ENCODE data around the gene SNIP1. TPM values are rescaled to one million over a fixed set of nuclear protein-coding genes. Genes with fewer than 3 reads are reported as not detected.

The SNIP1 gene
- total RNA-seq, 2 donors from 2014 or later: 20.2 TPM

DNA sequence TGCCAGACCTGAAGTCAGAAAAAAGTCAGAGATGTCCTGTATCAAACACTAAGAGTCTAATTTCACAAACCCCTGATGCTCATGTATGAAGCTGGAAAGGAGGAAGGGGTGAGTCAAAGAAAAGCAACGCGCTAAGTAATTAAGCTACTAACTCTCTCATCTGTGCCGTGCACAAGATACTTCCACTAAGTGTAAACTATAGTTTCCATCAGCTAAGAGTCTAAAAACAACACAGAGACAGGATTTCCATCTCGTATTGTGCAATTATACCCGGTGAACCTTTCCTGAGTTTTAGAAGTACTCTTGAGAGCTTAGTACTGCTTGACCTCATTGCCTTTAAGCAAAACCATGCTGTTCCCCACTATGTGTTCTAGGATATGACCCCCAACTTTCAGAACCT lies 21.6 kb upstream of the SNIP1 start:
- TF ChIP-seq CTCF (conservative IDR thresholded peaks at IDR 0.05): no peak
- Histone ChIP-seq H3K9me3 (ENCODE audit: control insufficient read depth, low read length) (no peaks in the 10 kb centered on the region), H3K4me1 (ENCODE audit: control insufficient read depth, insufficient read depth, low read length) (no peaks in the 10 kb centered on the region), H3K9ac (ENCODE audit: extremely low read depth, low read length, poor library complexity, severe bottlenecking) (no peak overlapping the region), H3K27me3 (ENCODE audit: control insufficient read depth, insufficient read depth, low read length, poor library complexity, severe bottlenecking) (no peaks in the 10 kb centered on the region), H3K4me3 (ENCODE audit: low read length) (no peak overlapping the region), H3K27ac (ENCODE audit: low read depth, low read length) (no peak overlapping the region), H3K36me3 (ENCODE audit: control insufficient read depth, insufficient read depth, low read length) (peaks cover 90% of the 10 kb centered on the region)
- H3K4me3 Mint-ChIP-seq: no peak overlapping the region
- no peaks in the 10 kb centered on the region for H3K9me3 Mint-ChIP-seq
- no peaks in the 10 kb centered on the region for H3K4me1 Mint-ChIP-seq
- H3K27me3 Mint-ChIP-seq (ENCODE audit: insufficient read depth): no peaks in the 10 kb centered on the region
- WGBS, 2 experiments (ENCODE audit: insufficient coverage in 1 of 2, insufficient read length in 1 of 2): 95 to 96% methylated on average over 3 to 5 of the region's 5 CpGs
- H3K27ac Mint-ChIP-seq: no peak overlapping the region
- no peak for DNase-seq
- H3K36me3 Mint-ChIP-seq (ENCODE audit: low read depth): peaks cover 83% of the 10 kb centered on the region

DNA sequence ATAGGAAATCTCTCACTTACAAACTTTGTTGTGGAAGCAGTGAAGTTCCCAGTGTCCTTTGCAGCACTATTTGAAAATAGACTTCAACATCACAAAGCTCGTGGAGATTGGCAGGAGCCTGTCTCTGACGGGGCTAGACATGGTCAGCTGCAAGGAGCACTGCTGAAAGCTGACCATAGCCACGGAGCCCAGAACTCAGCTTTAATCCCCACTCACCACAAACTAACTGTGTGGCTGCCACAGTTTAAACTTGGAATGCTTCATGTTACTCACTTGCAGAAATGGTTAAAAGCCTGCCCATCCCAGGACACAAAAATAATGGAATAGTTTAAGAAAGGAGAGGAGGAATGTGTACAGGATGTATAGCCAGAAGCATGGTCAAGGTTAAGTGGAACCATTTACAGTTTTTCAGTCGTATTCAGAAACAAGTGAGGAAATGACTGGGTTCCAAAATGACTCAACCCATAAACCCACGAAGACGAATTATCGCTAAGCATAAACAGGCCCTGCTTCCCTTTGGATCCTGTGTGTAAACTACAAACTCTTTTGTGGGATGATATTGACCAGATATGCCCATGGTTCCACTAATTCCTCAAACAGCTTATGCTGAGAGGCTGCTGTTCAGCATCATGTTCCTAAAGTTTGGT lies 20.9 kb upstream of the SNIP1 start:
- H3K36me3 Mint-ChIP-seq (ENCODE audit: low read depth): peaks cover 80% of the 10 kb centered on the region
- H3K4me1 ChIP-seq (ENCODE audit: control insufficient read depth, insufficient read depth, low read length): no peaks in the 10 kb centered on the region

GRCh38 chr1:37570528-37571334 lies 16.6 kb upstream of the SNIP1 start:
- H3K9me3 Mint-ChIP-seq: no peaks in the 10 kb centered on the region
- H3K9ac ChIP-seq (ENCODE audit: extremely low read depth, low read length, poor library complexity, severe bottlenecking): no peak overlapping the region
- no peaks in the 10 kb centered on the region for H3K9me3 ChIP-seq (ENCODE audit: control insufficient read depth, low read length)
- no peak overlapping the region for H3K4me3 ChIP-seq (ENCODE audit: low read length)
- no peak overlapping the region for H3K4me3 Mint-ChIP-seq
- no peak overlapping the region for H3K27ac Mint-ChIP-seq
- H3K4me1 ChIP-seq (ENCODE audit: control insufficient read depth, insufficient read depth, low read length): no peaks in the 10 kb centered on the region
- H3K4me1 Mint-ChIP-seq: no peaks in the 10 kb centered on the region
- no peak for DNase-seq
- TF ChIP-seq CTCF (conservative IDR thresholded peaks at IDR 0.05): no peak
- no peaks in the 10 kb centered on the region for H3K27me3 ChIP-seq (ENCODE audit: control insufficient read depth, insufficient read depth, low read length, poor library complexity, severe bottlenecking)
- peaks cover 96% of the 10 kb centered on the region for H3K36me3 ChIP-seq (ENCODE audit: control insufficient read depth, insufficient read depth, low read length)
- 99% methylated on average over 3 of the region's 3 CpGs; no CpG with 5 or more reads in 1 of the 2 experiments for whole genome bisulfite sequencing, 2 experiments (ENCODE audit: insufficient coverage in 1 of 2, insufficient read length in 1 of 2)
- no peak overlapping the region for H3K27ac ChIP-seq (ENCODE audit: low read depth, low read length)
- H3K27me3 Mint-ChIP-seq (ENCODE audit: insufficient read depth): no peaks in the 10 kb centered on the region
- peaks cover 84% of the 10 kb centered on the region for H3K36me3 Mint-ChIP-seq (ENCODE audit: low read depth)

More for the DNA sequence above, 20.9 kb upstream of the SNIP1 start:
- no peak for TF ChIP-seq CTCF (conservative IDR thresholded peaks at IDR 0.05)
- Mint-ChIP-seq H3K27me3 (ENCODE audit: insufficient read depth) (no peaks in the 10 kb centered on the region), H3K4me1 (no peaks in the 10 kb centered on the region), H3K27ac (no peak overlapping the region), H3K9me3 (no peaks in the 10 kb centered on the region), H3K4me3 (no peak overlapping the region)
- Histone ChIP-seq H3K9me3 (ENCODE audit: control insufficient read depth, low read length) (no peaks in the 10 kb centered on the region), H3K27ac (ENCODE audit: low read depth, low read length) (no peak overlapping the region), H3K9ac (ENCODE audit: extremely low read depth, low read length, poor library complexity, severe bottlenecking) (no peak overlapping the region), H3K27me3 (ENCODE audit: control insufficient read depth, insufficient read depth, low read length, poor library complexity, severe bottlenecking) (no peaks in the 10 kb centered on the region), H3K36me3 (ENCODE audit: control insufficient read depth, insufficient read depth, low read length) (peaks cover 88% of the 10 kb centered on the region), H3K4me3 (ENCODE audit: low read length) (no peak overlapping the region)
- DNase-seq: no peak
- WGBS, 2 experiments (ENCODE audit: insufficient coverage in 1 of 2, insufficient read length in 1 of 2): 91 to 95% methylated on average over 4 to 7 of the region's 7 CpGs
